ENCODE data around the gene ATRIP.

- TF ChIP-seq EZH2 (IDR thresholded peaks at IDR 0.05; ENCODE audit: borderline replicate concordance, low read depth, low read length, severe bottlenecking) (no peak), CTCF (IDR thresholded peaks at IDR 0.05; ENCODE audit: borderline replicate concordance, extremely low read depth, low read length, poor library complexity, severe bottlenecking) (no peak)
Observed at GRCh38 chr3:48433472-48434118, 12.9 kb upstream of the ATRIP start.

Data from DND-41 (cell line).